T-cell (primary cell): ENCODE data around the gene CLDN10. TPM values are rescaled to one million over a fixed set of nuclear protein-coding genes. Genes with fewer than 3 reads are reported as not detected.

Experiments used
- ATAC-seq, 4 experiments: fragments of 200-7000 bp in 3 of 4; fragments of 150-1000 bp in 1 of 4; cut with Tn5 transposase; replicated peaks in 1 of 4; 1 replicate in 3 of 4; 2 replicates in 1 of 4; pipeline ENCODE4 v1.10.0; 2021; ENCODE audit warnings: moderate library complexity in 3 of 4, mild to moderate bottlenecking in 2 of 4, moderate number of reproducible peaks in 1 of 4
- CTCF ChIA-PET, 2 donors: fragments of 300-600 bp; sonication (Branson Sonifier 250); formaldehyde crosslinking; loops; one replicate each; lab custom pipeline; 2022; ENCODE audit warnings: antibody characterized with exemption in 2 of 2; lab: Charles Lee
- POLR2A ChIA-PET, 2 donors: fragments of 300-600 bp; sonication (Branson Sonifier 250); formaldehyde crosslinking; loops; one replicate each; lab custom pipeline; 2022; ENCODE audit warnings: antibody characterized with exemption in 2 of 2; lab: Charles Lee
- DNase-seq, 35 experiments: peaks; one replicate each; pipeline versions ENCODE4 v3.0.0 to v3.0.0-alpha.2; 2013 to 2023
- H3K27ac ChIP-seq: one replicate; pipeline ENCODE4 v1.5.1; 2013; ENCODE audit warnings: low read length
- H3K27me3 ChIP-seq, 2 experiments: replicated peaks in 1 of 2; 1 replicate in 1 of 2; 2 replicates in 1 of 2; pipeline versions ENCODE4 v1.6.1 to v1.7.0; 2013; ENCODE audit warnings: low read length in 1 of 2, mixed read lengths in 1 of 2; ENCODE audit not compliant: control insufficient read depth in 2 of 2, insufficient read depth in 2 of 2; ENCODE audit errors: extremely low read depth in 1 of 2
- H3K36me3 ChIP-seq, 2 donors: 1 replicate in 1 of 2; 2 replicates in 1 of 2; pipeline versions ENCODE4 v1.6.1 to v1.7.0; 2013; ENCODE audit warnings: low read length in 1 of 2; ENCODE audit not compliant: control insufficient read depth in 2 of 2, insufficient read depth in 1 of 2; ENCODE audit errors: extremely low read depth in 1 of 2
- H3K4me1 ChIP-seq, 2 experiments: 1 replicate in 1 of 2; 2 replicates in 1 of 2; pipeline versions ENCODE4 v1.6.1 to v1.7.0; 2013; ENCODE audit warnings: low read length in 2 of 2, mixed read lengths in 1 of 2; ENCODE audit not compliant: insufficient read depth in 2 of 2, control insufficient read depth in 1 of 2; ENCODE audit errors: extremely low read depth in 1 of 2
- H3K4me3 ChIP-seq, 2 donors: 1 replicate in 1 of 2; 2 replicates in 1 of 2; pipeline versions ENCODE4 v1.5.1 to v1.7.0; 2013; ENCODE audit warnings: mild to moderate bottlenecking in 2 of 2, low read length in 1 of 2, moderate library complexity in 1 of 2; ENCODE audit not compliant: control insufficient read depth in 1 of 2; ENCODE audit errors: extremely low read depth in 1 of 2
- H3K9me3 ChIP-seq: 2 replicates; pipeline ENCODE4 v1.7.0; 2013
- H3K27ac Mint-ChIP-seq, 2 donors: one replicate each; pipeline ENCODE4 v1.8.0; 2020 to 2021; ENCODE audit warnings: mild to moderate bottlenecking in 2 of 2, mixed read lengths in 2 of 2
- H3K27me3 Mint-ChIP-seq, 2 donors: one replicate each; pipeline ENCODE4 v1.8.0; 2021 to 2022; ENCODE audit warnings: mixed read lengths in 2 of 2
- H3K36me3 Mint-ChIP-seq: one replicate; pipeline ENCODE4 v1.8.0; 2021; ENCODE audit warnings: mixed read lengths
- H3K4me1 Mint-ChIP-seq, 3 donors: one replicate each; pipeline ENCODE4 v1.8.0; 2020 to 2022; ENCODE audit warnings: mixed read lengths in 3 of 3, mild to moderate bottlenecking in 1 of 3
- H3K4me3 Mint-ChIP-seq, 3 donors: one replicate each; pipeline ENCODE4 v1.8.0; 2020 to 2022; ENCODE audit warnings: mild to moderate bottlenecking in 3 of 3, mixed read lengths in 3 of 3, moderate library complexity in 3 of 3
- H3K9me3 Mint-ChIP-seq, 3 donors: one replicate each; pipeline ENCODE4 v1.8.0; 2020 to 2022; ENCODE audit warnings: mixed read lengths in 3 of 3
- WGBS: methylation state at CpG from one replicate; pipeline ENCODE4 v1.1.5; 2013; ENCODE audit warnings: missing lambda C conversion rate; ENCODE audit not compliant: insufficient coverage; 5-methylcytosine and 5-hydroxymethylcytosine counted together
- total RNA-seq, 35 experiments: library from RNA in 6 of 35; stranded (reverse) in 6 of 35; fragments of 120-200 nt in 1 of 35; gene quantifications; one replicate each; pipeline versions ENCODE4 v1.2.1 to v1.2.4 and lab custom pipeline; 2013 to 2026

The CLDN10 gene
- total RNA-seq, 5 donors from 2014 or later (not counting 1 experiment from before 2014, with no cell fraction given) = 0.32 TPM; not detected in 4

- H3K9me3 Mint-ChIP-seq = peaks cover 0 to 3% (median 0%) of the 10 kb centered on the region in 3 donors
- H3K27ac ChIP-seq = no peak overlapping the region
- DNase-seq = no peak
- no peaks in the 10 kb centered on the region for H3K4me1 ChIP-seq
- WGBS = no CpG with 5 or more reads among the region's 3 CpGs
- ChIA-PET CTCF (no interaction called here), POLR2A (no interaction called here)
- no peak for ATAC-seq
- H3K4me3 Mint-ChIP-seq = no peak overlapping the region
- H3K4me3 ChIP-seq = no peak overlapping the region
- no peaks in the 10 kb centered on the region for H3K36me3 Mint-ChIP-seq
- H3K4me1 Mint-ChIP-seq = no peaks in the 10 kb centered on the region
- H3K9me3 ChIP-seq = no peaks in the 10 kb centered on the region
- no peak overlapping the region for H3K27ac Mint-ChIP-seq
- peaks cover 18 to 19% of the 10 kb centered on the region in 2 donors for H3K27me3 Mint-ChIP-seq
- H3K27me3 ChIP-seq = peaks cover 0 to 6% of the 10 kb centered on the region in 2 experiments
- no peaks in the 10 kb centered on the region for H3K36me3 ChIP-seq
Measured at GRCh38 chr13:95516492-95516891, 36.0 kb upstream of the CLDN10 start.

- Mint-ChIP-seq H3K27me3 (peaks cover 15 to 17% of the 10 kb centered on the region in 2 donors), H3K4me1 (no peaks in the 10 kb centered on the region), H3K36me3 (no peaks in the 10 kb centered on the region), H3K27ac (no peak overlapping the region), H3K9me3 (peaks cover 3 to 5% (median 4%) of the 10 kb centered on the region in 3 donors), H3K4me3 (no peak overlapping the region)
- no peaks in the 10 kb centered on the region for H3K36me3 ChIP-seq
- no CpG with 5 or more reads among the region's 5 CpGs for WGBS
- ATAC-seq (no peak), DNase-seq (no peak)
- no peaks in the 10 kb centered on the region for H3K9me3 ChIP-seq
- CTCF ChIA-PET = interaction anchor here in 1 of 2 donors (0.6 kb wide), 1 partner anchor 12 kb away, joined by 4 read pairs; no protein-coding TSS in a partner anchor
- H3K27me3 ChIP-seq = no peaks in the 10 kb centered on the region
- no peak overlapping the region for H3K27ac ChIP-seq
- H3K4me3 ChIP-seq = no peak overlapping the region
- POLR2A ChIA-PET = no interaction called here
- no peaks in the 10 kb centered on the region for H3K4me1 ChIP-seq
Measured at GRCh38 chr13:95523598-95523997, 28.9 kb upstream of the CLDN10 start.

GRCh38 chr13:95524264-95524901, 28.1 kb upstream of the CLDN10 start:
- Mint-ChIP-seq H3K4me3 (no peak overlapping the region), H3K27ac (no peak overlapping the region), H3K9me3 (peaks cover 3 to 5% (median 4%) of the 10 kb centered on the region in 3 donors), H3K36me3 (no peaks in the 10 kb centered on the region), H3K27me3 (peaks cover 15 to 18% of the 10 kb centered on the region in 2 donors), H3K4me1 (no peaks in the 10 kb centered on the region)
- CTCF ChIA-PET = interaction anchor here in 1 of 2 donors (0.5 kb wide), 1 partner anchor 31 kb away, joined by 4 read pairs; no protein-coding TSS in a partner anchor
- no CpG with 5 or more reads among the region's 6 CpGs for WGBS
- no peaks in the 10 kb centered on the region for H3K9me3 ChIP-seq
- no peak overlapping the region for H3K4me3 ChIP-seq
- ATAC-seq (no peak), DNase-seq (no peak)
- no peaks in the 10 kb centered on the region for H3K4me1 ChIP-seq
- H3K36me3 ChIP-seq = no peaks in the 10 kb centered on the region
- POLR2A ChIA-PET = no interaction called here
- H3K27me3 ChIP-seq = no peaks in the 10 kb centered on the region
- no peak overlapping the region for H3K27ac ChIP-seq

- CTCF ChIA-PET = no interaction called here
- no peak overlapping the region for H3K27ac ChIP-seq
- ATAC-seq (no peak), DNase-seq (no peak)
- POLR2A ChIA-PET = no interaction called here
- no peak overlapping the region for H3K4me3 Mint-ChIP-seq
- no peaks in the 10 kb centered on the region for H3K36me3 Mint-ChIP-seq
- no peaks in the 10 kb centered on the region for H3K4me1 ChIP-seq
- H3K4me3 ChIP-seq = no peak overlapping the region
- H3K9me3 Mint-ChIP-seq = no peaks in the 10 kb centered on the region
- no CpG with 5 or more reads among the region's 1 CpG for WGBS
- H3K4me1 Mint-ChIP-seq = no peaks in the 10 kb centered on the region
- no peaks in the 10 kb centered on the region for H3K36me3 ChIP-seq
- H3K9me3 ChIP-seq = no peaks in the 10 kb centered on the region
- peaks cover 18 to 27% of the 10 kb centered on the region in 2 donors for H3K27me3 Mint-ChIP-seq
- H3K27ac Mint-ChIP-seq = no peak overlapping the region
- no peaks in the 10 kb centered on the region for H3K27me3 ChIP-seq
Measured at GRCh38 chr13:95527955-95528354, 24.6 kb upstream of the CLDN10 start.

GRCh38 chr13:95530178-95530577, 22.3 kb upstream of the CLDN10 start:
- CTCF ChIA-PET = no interaction called here
- POLR2A ChIA-PET = no interaction called here
- no peaks in the 10 kb centered on the region for H3K36me3 ChIP-seq
- Mint-ChIP-seq H3K27me3 (peaks cover 25 to 38% of the 10 kb centered on the region in 2 donors), H3K4me3 (no peak overlapping the region), H3K9me3 (no peaks in the 10 kb centered on the region), H3K27ac (no peak overlapping the region), H3K36me3 (no peaks in the 10 kb centered on the region), H3K4me1 (no peaks in the 10 kb centered on the region)
- H3K9me3 ChIP-seq = no peaks in the 10 kb centered on the region
- ATAC-seq (no peak), DNase-seq (no peak)
- H3K4me1 ChIP-seq = no peaks in the 10 kb centered on the region
- no peaks in the 10 kb centered on the region for H3K27me3 ChIP-seq
- 30% methylated on average over 3 of the region's 5 CpGs for WGBS
- no peak overlapping the region for H3K4me3 ChIP-seq
- H3K27ac ChIP-seq = no peak overlapping the region

- CTCF ChIA-PET = no interaction called here
- 100% methylated on average over 2 of the region's 7 CpGs for WGBS
- ATAC-seq (no peak), DNase-seq (no peak)
- Histone ChIP-seq H3K4me1 (no peaks in the 10 kb centered on the region), H3K9me3 (no peaks in the 10 kb centered on the region), H3K4me3 (no peak overlapping the region), H3K27ac (no peak overlapping the region), H3K27me3 (no peaks in the 10 kb centered on the region), H3K36me3 (no peaks in the 10 kb centered on the region)
- H3K4me3 Mint-ChIP-seq = no peak overlapping the region
- no peak overlapping the region for H3K27ac Mint-ChIP-seq
- H3K4me1 Mint-ChIP-seq = no peaks in the 10 kb centered on the region
- H3K9me3 Mint-ChIP-seq = no peaks in the 10 kb centered on the region
- H3K36me3 Mint-ChIP-seq = no peaks in the 10 kb centered on the region
- peaks cover 21 to 34% of the 10 kb centered on the region in 2 donors for H3K27me3 Mint-ChIP-seq
- POLR2A ChIA-PET = no interaction called here
Measured at GRCh38 chr13:95533545-95534160, 18.9 kb upstream of the CLDN10 start.
